Measurements from ENCODE around the gene KLKB1. TPM values are rescaled to one million over a fixed set of nuclear protein-coding genes. Genes with fewer than 3 reads are reported as not detected.
"Not testable (repeated sequence)": the region's sequence is repeated elsewhere in the genome, so short reads cannot be mapped to it uniquely, and the experiment has no call there.

Gene KLKB1
- total and polyA plus RNA-seq, 2 donors (not counting 1 experiment from before 2014, with no cell fraction given) = 0.44 to 1.0 TPM

GRCh38 chr4:186241616-186242015 is 14.3 kb downstream of the KLKB1 start:
- ChIA-PET POLR2A (no interaction called here), CTCF (no interaction called here)
- H3K4me1 ChIP-seq (ENCODE audit: control insufficient read depth in 2 of 2, insufficient read depth in 2 of 2, low read length in 2 of 2) = no peaks in the 10 kb centered on the region
- no peak overlapping the region for H3K4me2 ChIP-seq (replicated peaks; ENCODE audit: low read depth, low read length, poor library complexity, severe bottlenecking)
- no peak overlapping the region for H2AFZ ChIP-seq (ENCODE audit: insufficient read depth, low read depth, low read length, poor library complexity, severe bottlenecking)
- 100% methylated on average over 2 of the region's 4 CpGs for WGBS (ENCODE audit: insufficient coverage)
- no peaks in the 10 kb centered on the region for H3K27me3 Mint-ChIP-seq
- intact Hi-C loops (cut with micrococcal nuclease) = no loop called here
- ATAC-seq (ENCODE audit: low read depth) = no peak
- no peaks in the 10 kb centered on the region for H3K36me3 ChIP-seq (replicated peaks in 1 of 2; ENCODE audit: control extremely low read depth in 1 of 2, control insufficient read depth in 1 of 2, extremely low read depth in 1 of 2, insufficient read depth in 2 of 2, low read length in 1 of 2)
- H3K4me3 Mint-ChIP-seq = no peak overlapping the region
- no peaks in the 10 kb centered on the region for H4K20me1 ChIP-seq (ENCODE audit: control insufficient read depth, insufficient read depth, low read length, poor library complexity, severe bottlenecking)
- H3K4me1 Mint-ChIP-seq = no peaks in the 10 kb centered on the region
- no peaks in the 10 kb centered on the region for H3K79me2 ChIP-seq (ENCODE audit: control insufficient read depth, insufficient read depth, low read length)
- peaks cover 0 to 9% (median 0%) of the 10 kb centered on the region in 3 donors for H3K9me3 ChIP-seq (ENCODE audit: control extremely low read depth in 1 of 3, control insufficient read depth in 2 of 3, insufficient read depth in 1 of 3, low read length in 2 of 3)
- H3K27me3 ChIP-seq (replicated peaks in 1 of 4; ENCODE audit: control extremely low read depth in 1 of 4, control insufficient read depth in 3 of 4, insufficient read depth in 4 of 4, low read length in 3 of 4) = no peaks in the 10 kb centered on the region
- no peak overlapping the region for H3K9ac ChIP-seq (ENCODE audit: low read length)
- TF ChIP-seq EZH2 (IDR thresholded peaks at IDR 0.05; ENCODE audit: borderline replicate concordance, insufficient read depth, low read depth, low read length, poor library complexity, severe bottlenecking) (no peak), CTCF (IDR thresholded peaks at IDR 0.05) (no peak)
- H3K4me3 ChIP-seq (ENCODE audit: control extremely low read depth in 1 of 5, extremely low read depth in 1 of 5, insufficient read depth in 1 of 5, low read depth in 2 of 5, low read length in 4 of 5) = no peak overlapping the region
- H3K27ac Mint-ChIP-seq = no peak overlapping the region
- no peak overlapping the region for H3K27ac ChIP-seq (ENCODE audit: low read length in 2 of 2)
- peaks cover 8% of the 10 kb centered on the region for H3K9me3 Mint-ChIP-seq (ENCODE audit: insufficient read depth)
- no peak for DNase-seq

GRCh38 chr4:186242031-186242430 is 14.7 kb downstream of the KLKB1 start:
- H3K27me3 Mint-ChIP-seq = not testable (repeated sequence)

More at GRCh38 chr4:186242031-186242430, 14.7 kb downstream of the KLKB1 start:
- H3K27me3 ChIP-seq (replicated peaks in 1 of 4; ENCODE audit: control extremely low read depth in 1 of 4, control insufficient read depth in 3 of 4, insufficient read depth in 4 of 4, low read length in 3 of 4); DNase-seq; H3K4me3 ChIP-seq (ENCODE audit: control extremely low read depth in 1 of 5, extremely low read depth in 1 of 5, insufficient read depth in 1 of 5, low read depth in 2 of 5, low read length in 4 of 5); CTCF ChIA-PET; H3K36me3 ChIP-seq (replicated peaks in 1 of 2; ENCODE audit: control extremely low read depth in 1 of 2, control insufficient read depth in 1 of 2, extremely low read depth in 1 of 2, insufficient read depth in 2 of 2, low read length in 1 of 2); H3K9ac ChIP-seq (ENCODE audit: low read length); H4K20me1 ChIP-seq (ENCODE audit: control insufficient read depth, insufficient read depth, low read length, poor library complexity, severe bottlenecking); H3K27ac Mint-ChIP-seq; POLR2A ChIA-PET; ATAC-seq (ENCODE audit: low read depth); H3K4me2 ChIP-seq (replicated peaks; ENCODE audit: low read depth, low read length, poor library complexity, severe bottlenecking); H3K27ac ChIP-seq (ENCODE audit: low read length in 2 of 2); H3K4me1 ChIP-seq (ENCODE audit: control insufficient read depth in 2 of 2, insufficient read depth in 2 of 2, low read length in 2 of 2); H3K79me2 ChIP-seq (ENCODE audit: control insufficient read depth, insufficient read depth, low read length); H3K4me3 Mint-ChIP-seq; H2AFZ ChIP-seq (ENCODE audit: insufficient read depth, low read depth, low read length, poor library complexity, severe bottlenecking); H3K9me3 Mint-ChIP-seq (ENCODE audit: insufficient read depth); H3K4me1 Mint-ChIP-seq; intact Hi-C loops (cut with micrococcal nuclease); H3K9me3 ChIP-seq (ENCODE audit: control extremely low read depth in 1 of 3, control insufficient read depth in 2 of 3, insufficient read depth in 1 of 3, low read length in 2 of 3): not testable (repeated sequence)
- WGBS (ENCODE audit: insufficient coverage) = 97% methylated on average over 3 of the region's 10 CpGs

Data from B cell (primary cell).